GM23338 (cell line): ENCODE data around the gene RTKN. TPM values are rescaled to one million over a fixed set of nuclear protein-coding genes. Genes with fewer than 3 reads are reported as not detected.

Source experiments
- EZH2 ChIP-seq: fragments of 200-600 bp; sonication (generic); IDR thresholded peaks from one replicate; pipeline ENCODE4 v1.8.0; 2017; ENCODE audit warnings: antibody characterized with exemption, mild to moderate bottlenecking, low read depth; ENCODE audit not compliant: unreplicated experiment
- POLR2AphosphoS5 ChIP-seq: IDR thresholded peaks from 2 replicates; pipeline ENCODE4 v1.6.1; 2016; ENCODE audit warnings: antibody characterized with exemption, low read depth
- ZNF114 ChIP-seq: fragments of 250-450 bp; sonication (Bioruptor Pico); IDR thresholded peaks from 2 replicates; pipeline ENCODE4 v1.5.0; 2020; ENCODE audit warnings: mild to moderate bottlenecking, moderate library complexity
- polyA plus RNA-seq: library from polyadenylated mRNA; unstranded; fragments of >200 nt; fragmentation: Nextera tagmentation; extraction: Ambion mirVana; gene quantifications from 2 replicates; pipeline ENCODE4 v1.2.1, GENCODE V29; 2016
- total RNA-seq: library from RNA; depleted of rRNA; stranded (reverse); fragments of >200 nt; shearing (Covaris generic); gene quantifications from 2 replicates; pipeline ENCODE4 v1.2.3, GENCODE V29; 2014; rRNA removed
- TF ChIP-seq, protein P1 (sequence below): IDR thresholded peaks from 2 replicates; pipeline ENCODE4 v1.6.1; 2016; ENCODE audit warnings: antibody characterized with exemption
- TF ChIP-seq, protein P2 (sequence below), 2 experiments: fragments of 200-600 bp in 1 of 2; sonication (generic) in 1 of 2; conservative IDR thresholded peaks; 2 replicates each; pipeline versions ENCODE4 v1.5.1 to v1.6.1; 2016 to 2017; ENCODE audit warnings: antibody characterized with exemption in 2 of 2, low read depth in 2 of 2, mild to moderate bottlenecking in 2 of 2, moderate library complexity in 1 of 2

RTKN gene
- total and polyA plus RNA-seq, 2 experiments from 2014 or later, result 24.5 to 50.0 TPM

DNA sequence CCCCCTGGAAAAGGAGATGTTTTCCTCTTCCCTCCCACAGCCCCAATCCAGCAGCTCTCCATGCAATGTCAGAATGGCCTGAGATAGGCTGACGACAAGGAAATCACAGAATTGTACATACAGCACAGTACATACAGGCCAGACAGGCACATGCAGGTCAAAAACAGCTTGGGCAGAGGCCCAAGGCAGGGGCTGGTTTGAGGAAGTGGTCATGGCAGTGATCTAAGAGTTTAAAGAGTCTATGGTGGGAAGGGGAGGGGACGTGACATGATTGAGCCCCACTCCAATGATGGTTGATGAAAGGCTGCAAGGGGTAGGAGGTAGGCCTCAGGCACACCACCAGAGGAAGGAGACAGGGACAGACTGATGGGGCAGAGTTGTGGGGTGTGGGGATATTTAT is 65.9 kb downstream of the RTKN start (continued):
- TF ChIP-seq, protein P1, sequence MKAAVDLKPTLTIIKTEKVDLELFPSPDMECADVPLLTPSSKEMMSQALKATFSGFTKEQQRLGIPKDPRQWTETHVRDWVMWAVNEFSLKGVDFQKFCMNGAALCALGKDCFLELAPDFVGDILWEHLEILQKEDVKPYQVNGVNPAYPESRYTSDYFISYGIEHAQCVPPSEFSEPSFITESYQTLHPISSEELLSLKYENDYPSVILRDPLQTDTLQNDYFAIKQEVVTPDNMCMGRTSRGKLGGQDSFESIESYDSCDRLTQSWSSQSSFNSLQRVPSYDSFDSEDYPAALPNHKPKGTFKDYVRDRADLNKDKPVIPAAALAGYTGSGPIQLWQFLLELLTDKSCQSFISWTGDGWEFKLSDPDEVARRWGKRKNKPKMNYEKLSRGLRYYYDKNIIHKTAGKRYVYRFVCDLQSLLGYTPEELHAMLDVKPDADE, result no peak
- TF ChIP-seq POLR2AphosphoS5 (no peak), ZNF114 (no peak), EZH2 (no peak)
- TF ChIP-seq, protein P2, sequence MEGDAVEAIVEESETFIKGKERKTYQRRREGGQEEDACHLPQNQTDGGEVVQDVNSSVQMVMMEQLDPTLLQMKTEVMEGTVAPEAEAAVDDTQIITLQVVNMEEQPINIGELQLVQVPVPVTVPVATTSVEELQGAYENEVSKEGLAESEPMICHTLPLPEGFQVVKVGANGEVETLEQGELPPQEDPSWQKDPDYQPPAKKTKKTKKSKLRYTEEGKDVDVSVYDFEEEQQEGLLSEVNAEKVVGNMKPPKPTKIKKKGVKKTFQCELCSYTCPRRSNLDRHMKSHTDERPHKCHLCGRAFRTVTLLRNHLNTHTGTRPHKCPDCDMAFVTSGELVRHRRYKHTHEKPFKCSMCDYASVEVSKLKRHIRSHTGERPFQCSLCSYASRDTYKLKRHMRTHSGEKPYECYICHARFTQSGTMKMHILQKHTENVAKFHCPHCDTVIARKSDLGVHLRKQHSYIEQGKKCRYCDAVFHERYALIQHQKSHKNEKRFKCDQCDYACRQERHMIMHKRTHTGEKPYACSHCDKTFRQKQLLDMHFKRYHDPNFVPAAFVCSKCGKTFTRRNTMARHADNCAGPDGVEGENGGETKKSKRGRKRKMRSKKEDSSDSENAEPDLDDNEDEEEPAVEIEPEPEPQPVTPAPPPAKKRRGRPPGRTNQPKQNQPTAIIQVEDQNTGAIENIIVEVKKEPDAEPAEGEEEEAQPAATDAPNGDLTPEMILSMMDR (conservative IDR thresholded peaks at IDR 0.05; ENCODE audit: low read depth in 2 of 2), result no peak

Other genes starting within 250 kb of the RTKN start
- 281 and 321 TPM in 2 replicates for gene MTHFD2, start 243.3 kb downstream of the RTKN start, total RNA-seq
- 279 and 305 TPM in 2 replicates for gene MTHFD2, start 243.3 kb downstream of the RTKN start, polyA plus RNA-seq
- 0.24 and 0.89 TPM in 2 replicates for gene SLC4A5, start 98.5 kb downstream of the RTKN start, total RNA-seq
- 0.50 and 0.70 TPM in 2 replicates for gene SLC4A5, start 98.5 kb downstream of the RTKN start, polyA plus RNA-seq
- 131 and 145 TPM in 2 replicates for gene DCTN1, start 61.6 kb downstream of the RTKN start, total RNA-seq
- gene DCTN1, start 61.6 kb downstream of the RTKN start, polyA plus RNA-seq, result 108 and 126 TPM in 2 replicates
- gene C2orf81, start 20.3 kb downstream of the RTKN start, total RNA-seq, result 4.6 TPM in 2 replicates
- gene C2orf81, start 20.3 kb downstream of the RTKN start, polyA plus RNA-seq, result 3.7 and 3.8 TPM in 2 replicates
- gene WDR54, start 20.2 kb downstream of the RTKN start, total RNA-seq, result 41.3 and 41.6 TPM in 2 replicates
- 35.2 and 42.6 TPM in 2 replicates for gene WDR54, start 20.2 kb downstream of the RTKN start, polyA plus RNA-seq
- 17.5 and 21.8 TPM in 2 replicates for gene INO80B, start 13.2 kb upstream of the RTKN start, total RNA-seq
- 5.1 and 6.1 TPM in 2 replicates for gene INO80B, start 13.2 kb upstream of the RTKN start, polyA plus RNA-seq
- gene WBP1, start 16.5 kb upstream of the RTKN start, total RNA-seq, result 52.4 and 64.4 TPM in 2 replicates
- gene WBP1, start 16.5 kb upstream of the RTKN start, polyA plus RNA-seq, result 53.0 and 62.0 TPM in 2 replicates
- gene MOGS, start 23.4 kb upstream of the RTKN start, total RNA-seq, result 56.5 and 61.6 TPM in 2 replicates
- gene MOGS, start 23.4 kb upstream of the RTKN start, polyA plus RNA-seq, result 9.7 and 10.4 TPM in 2 replicates
- 7.7 and 8.2 TPM in 2 replicates for gene MRPL53, start 30.7 kb upstream of the RTKN start, total RNA-seq
- gene MRPL53, start 30.7 kb upstream of the RTKN start, polyA plus RNA-seq, result 65.1 and 70.4 TPM in 2 replicates
- gene CCDC142, start 41.1 kb upstream of the RTKN start, total RNA-seq, result 12.3 and 20.5 TPM in 2 replicates
- 5.1 and 5.8 TPM in 2 replicates for gene CCDC142, start 41.1 kb upstream of the RTKN start, polyA plus RNA-seq
- gene TTC31, start 41.1 kb upstream of the RTKN start, total RNA-seq, result 29.2 and 29.6 TPM in 2 replicates
- gene TTC31, start 41.1 kb upstream of the RTKN start, polyA plus RNA-seq, result 13.1 and 15.8 TPM in 2 replicates
- gene LBX2, start 57.7 kb upstream of the RTKN start, total RNA-seq, result 0.24 TPM in 1 of 2 replicates, not detected in the other
- 0.57 and 0.82 TPM in 2 replicates for gene LBX2, start 57.7 kb upstream of the RTKN start, polyA plus RNA-seq
- gene PCGF1, start 65.8 kb upstream of the RTKN start, total RNA-seq, result 10.9 and 14.3 TPM in 2 replicates
- 13.1 and 13.4 TPM in 2 replicates for gene PCGF1, start 65.8 kb upstream of the RTKN start, polyA plus RNA-seq
- 0.21 TPM in 1 of 2 replicates, not detected in the other for gene TLX2, start 72.5 kb upstream of the RTKN start, total RNA-seq
- 0.16 TPM in 1 of 2 replicates, not detected in the other for gene TLX2, start 72.5 kb upstream of the RTKN start, polyA plus RNA-seq
- 0.52 and 0.74 TPM in 2 replicates for gene DQX1, start 84.3 kb upstream of the RTKN start, total RNA-seq
- 0.32 and 0.54 TPM in 2 replicates for gene DQX1, start 84.3 kb upstream of the RTKN start, polyA plus RNA-seq
- 89.4 and 105 TPM in 2 replicates for gene AUP1, start 87.8 kb upstream of the RTKN start, total RNA-seq
- gene AUP1, start 87.8 kb upstream of the RTKN start, polyA plus RNA-seq, result 98.7 and 101 TPM in 2 replicates
- 17.2 and 19.7 TPM in 2 replicates for gene HTRA2, start 88.0 kb upstream of the RTKN start, total RNA-seq
- 17.8 and 19.5 TPM in 2 replicates for gene HTRA2, start 88.0 kb upstream of the RTKN start, polyA plus RNA-seq
- 12.2 and 14.9 TPM in 2 replicates for gene LOXL3, start 112.0 kb upstream of the RTKN start, total RNA-seq
- 4.4 and 4.7 TPM in 2 replicates for gene LOXL3, start 112.0 kb upstream of the RTKN start, polyA plus RNA-seq
- 14.6 and 15.5 TPM in 2 replicates for gene DOK1, start 112.8 kb upstream of the RTKN start, total RNA-seq
- gene DOK1, start 112.8 kb upstream of the RTKN start, polyA plus RNA-seq, result 3.4 and 3.9 TPM in 2 replicates
- 5.2 and 12.1 TPM in 2 replicates for gene M1AP, start 206.4 kb upstream of the RTKN start, total RNA-seq
- 2.8 and 5.1 TPM in 2 replicates for gene M1AP, start 206.4 kb upstream of the RTKN start, polyA plus RNA-seq
- 3.2 and 13.0 TPM in 2 replicates for gene SEMA4F, start 212.3 kb upstream of the RTKN start, total RNA-seq
- 1.5 and 2.2 TPM in 2 replicates for gene SEMA4F, start 212.3 kb upstream of the RTKN start, polyA plus RNA-seq